ENCODE data around the gene TBC1D10B.
"Not testable (repeated sequence)": the region's sequence is repeated elsewhere in the genome, so short reads cannot be mapped to it uniquely, and the experiment has no call there.

TBC1D10B gene

GRCh38 chr16:30397776-30398660 is 27.7 kb upstream of the TBC1D10B start:
- Histone ChIP-seq H3K9me3 (ENCODE audit: insufficient read depth, low read length) (no peaks in the 10 kb centered on the region), H3K4me3 (ENCODE audit: low read length) (no peak overlapping the region), H3K9ac (ENCODE audit: low read length) (no peak overlapping the region), H3K36me3 (replicated peaks; ENCODE audit: low read depth, low read length) (no peaks in the 10 kb centered on the region), H4K20me1 (ENCODE audit: insufficient read depth, low read length) (no peaks in the 10 kb centered on the region), H3K4me1 (ENCODE audit: low read length) (peaks cover 18% of the 10 kb centered on the region), H3K27ac (ENCODE audit: low read length) (no peak overlapping the region), H3K4me2 (ENCODE audit: low read length) (no peak overlapping the region), H3K79me2 (ENCODE audit: low read length) (peaks cover 8% of the 10 kb centered on the region), H2AFZ (ENCODE audit: low read depth, low read length) (no peak overlapping the region), H3K27me3 (ENCODE audit: low read depth, low read length) (no peaks in the 10 kb centered on the region)
- no peak for TF ChIP-seq CTCF (IDR thresholded peaks at IDR 0.05; ENCODE audit: low read depth, low read length)
- TF ChIP-seq EZH2phosphoT487 (IDR thresholded peaks at IDR 0.05; ENCODE audit: low read depth), result no peak

- TF ChIP-seq CTCF (IDR thresholded peaks at IDR 0.05; ENCODE audit: low read depth, low read length) (no peak), EZH2phosphoT487 (IDR thresholded peaks at IDR 0.05; ENCODE audit: low read depth) (no peak)
- Histone ChIP-seq H3K4me2 (ENCODE audit: low read length) (no peak overlapping the region), H4K20me1 (ENCODE audit: insufficient read depth, low read length) (no peaks in the 10 kb centered on the region), H3K36me3 (replicated peaks; ENCODE audit: low read depth, low read length) (no peaks in the 10 kb centered on the region), H3K27ac (ENCODE audit: low read length) (no peak overlapping the region), H3K4me1 (ENCODE audit: low read length) (peaks cover 18% of the 10 kb centered on the region), H3K9me3 (ENCODE audit: insufficient read depth, low read length) (no peaks in the 10 kb centered on the region), H3K4me3 (ENCODE audit: low read length) (no peak overlapping the region), H3K79me2 (ENCODE audit: low read length) (peaks cover 8% of the 10 kb centered on the region), H3K9ac (ENCODE audit: low read length) (no peak overlapping the region), H3K27me3 (ENCODE audit: low read depth, low read length) (no peaks in the 10 kb centered on the region), H2AFZ (ENCODE audit: low read depth, low read length) (no peak overlapping the region)
These were observed 26.8 kb upstream of the TBC1D10B start for GRCh38 chr16:30397056-30397455.

GRCh38 chr16:30396627-30397026 is 26.3 kb upstream of the TBC1D10B start:
- not testable (repeated sequence) for H3K27me3 ChIP-seq (ENCODE audit: low read depth, low read length); H3K9ac ChIP-seq (ENCODE audit: low read length); H3K27ac ChIP-seq (ENCODE audit: low read length); H2AFZ ChIP-seq (ENCODE audit: low read depth, low read length); H3K79me2 ChIP-seq (ENCODE audit: low read length); H3K9me3 ChIP-seq (ENCODE audit: insufficient read depth, low read length); H3K36me3 ChIP-seq (replicated peaks; ENCODE audit: low read depth, low read length); H3K4me3 ChIP-seq (ENCODE audit: low read length); H4K20me1 ChIP-seq (ENCODE audit: insufficient read depth, low read length)
- Histone ChIP-seq H3K4me2 (ENCODE audit: low read length) (peak overlapping the region; percentile 98), H3K4me1 (ENCODE audit: low read length) (peaks cover 18% of the 10 kb centered on the region)

- H3K4me2 ChIP-seq (ENCODE audit: low read length), result peak overlapping the region; percentile 98
- no peak overlapping the region for H3K27ac ChIP-seq (ENCODE audit: low read length)
- peak overlapping the region; percentile 88 for H3K9ac ChIP-seq (ENCODE audit: low read length)
- no peaks in the 10 kb centered on the region for H3K9me3 ChIP-seq (ENCODE audit: insufficient read depth, low read length)
- no peak overlapping the region for H2AFZ ChIP-seq (ENCODE audit: low read depth, low read length)
- peaks cover 8% of the 10 kb centered on the region for H3K79me2 ChIP-seq (ENCODE audit: low read length)
- H3K4me3 ChIP-seq (ENCODE audit: low read length), result peak overlapping the region; percentile 93
- no peaks in the 10 kb centered on the region for H3K36me3 ChIP-seq (replicated peaks; ENCODE audit: low read depth, low read length)
- no peaks in the 10 kb centered on the region for H3K27me3 ChIP-seq (ENCODE audit: low read depth, low read length)
- TF ChIP-seq EZH2phosphoT487 (IDR thresholded peaks at IDR 0.05; ENCODE audit: low read depth) (no peak), CTCF (IDR thresholded peaks at IDR 0.05; ENCODE audit: low read depth, low read length) (no peak)
- peaks cover 18% of the 10 kb centered on the region for H3K4me1 ChIP-seq (ENCODE audit: low read length)
- no peaks in the 10 kb centered on the region for H4K20me1 ChIP-seq (ENCODE audit: insufficient read depth, low read length)
These were observed 25.8 kb upstream of the TBC1D10B start for GRCh38 chr16:30395992-30396585.

Measured in OCI-LY3 (cell line).